Measurements from ENCODE around the gene COL11A2. TPM values are rescaled to one million over a fixed set of nuclear protein-coding genes. Genes with fewer than 3 reads are reported as not detected.
A peak's percentile ranks its signal among the peaks of the same experiment; 100 is the strongest.

The COL11A2 gene
- total RNA-seq (under 1 TPM; 0.15 to 0.75 (median 0.36) TPM), polyA plus RNA-seq (1 to 10 TPM; 2.9 to 3.1 TPM)

GRCh38 chr6:33192105-33192646 is at the start of gene COL11A2:
COL11A2 (minus strand) TSS chr6:33192467; CDS start chr6:33192240, 227 bp downstream.
- FAIRE-seq (no peak), DNase-seq (peak in 1 of 6 donors; percentile 73), ATAC-seq (peak; percentile 9 to 36 (median 14))
- Histone ChIP-seq H3K4me1 (peaks cover 9 to 12% (median 11%) of the 10 kb centered on the region in 3 donors), H3K27me3 (no peaks in the 10 kb centered on the region), H3K36me3 (peaks cover 0 to 25% (median 18%) of the 10 kb centered on the region in 3 donors), H3K27ac (no peak within 1 kb of the TSS), H3K4me3 (peak within 1 kb of the TSS in 2 of 4 donors; percentile 5 to 15), H3K9me3 (no peaks in the 10 kb centered on the region)
- TF ChIP-seq CTCF (IDR thresholded peaks at IDR 0.05) = no peak
- intact Hi-C loops (cut with DNase I) = no loop called here
- 18% methylated on average over 24 to 35 of the region's 35 CpGs for whole genome bisulfite sequencing, 2 donors

- ATAC-seq (no peak), FAIRE-seq (no peak), DNase-seq (no peak)
- Histone ChIP-seq H3K36me3 (no peaks in the 10 kb centered on the region), H3K4me1 (no peaks in the 10 kb centered on the region), H3K4me3 (no peak overlapping the region), H3K9me3 (no peaks in the 10 kb centered on the region), H3K27ac (no peak overlapping the region), H3K27me3 (no peaks in the 10 kb centered on the region)
- 48 to 55% methylated on average over 3 of the region's 3 CpGs for WGBS, 2 donors
- TF ChIP-seq CTCF (IDR thresholded peaks at IDR 0.05) = no peak
- intact Hi-C loops (cut with DNase I) = no loop called here
Measured at GRCh38 chr6:33241968-33242367, 49.7 kb upstream of the COL11A2 start.

- Histone ChIP-seq H3K27ac (no peak overlapping the region), H3K9me3 (no peaks in the 10 kb centered on the region), H3K36me3 (no peaks in the 10 kb centered on the region), H3K4me3 (no peak overlapping the region), H3K4me1 (no peaks in the 10 kb centered on the region), H3K27me3 (no peaks in the 10 kb centered on the region)
- intact Hi-C loops (cut with DNase I) = loop anchor here in 2 of 3 donors (10.0 kb wide), 2 partner anchors 73 to 233 kb away; partner anchors contain the start of gene HLA-DOA (in 1 of the 2)
- no peak for TF ChIP-seq CTCF (IDR thresholded peaks at IDR 0.05)
- no peak for DNase-seq
- 35 to 50% methylated on average over 2 of the region's 2 CpGs for WGBS, 2 donors
- FAIRE-seq = no peak
- ATAC-seq = no peak
Measured at GRCh38 chr6:33237741-33238140, 45.5 kb upstream of the COL11A2 start.

- intact Hi-C loops (cut with DNase I) = loop anchor here in 2 of 3 donors (10.0 kb wide), 2 partner anchors 72 to 232 kb away; partner anchors contain the start of gene HLA-DOA (in 1 of the 2)
- DNase-seq (no peak), ATAC-seq (no peak), FAIRE-seq (no peak)
- Histone ChIP-seq H3K36me3 (no peaks in the 10 kb centered on the region), H3K4me3 (no peak overlapping the region), H3K27ac (no peak overlapping the region), H3K27me3 (no peaks in the 10 kb centered on the region), H3K4me1 (no peaks in the 10 kb centered on the region), H3K9me3 (no peaks in the 10 kb centered on the region)
- no peak for TF ChIP-seq CTCF (IDR thresholded peaks at IDR 0.05)
- WGBS, 2 donors = 77 to 85% methylated on average over 6 of the region's 6 CpGs
Measured at GRCh38 chr6:33236852-33237251, 44.6 kb upstream of the COL11A2 start.

- H3K4me1 ChIP-seq = no peaks in the 10 kb centered on the region
- H3K27me3 ChIP-seq = no peaks in the 10 kb centered on the region
- no peak overlapping the region for H3K4me3 ChIP-seq
- intact Hi-C loops (cut with DNase I) = loop anchor here in 2 of 3 donors (10.0 kb wide), 2 partner anchors 72 to 232 kb away; partner anchors contain the start of gene HLA-DOA (in 1 of the 2)
- no peak for DNase-seq
- no peaks in the 10 kb centered on the region for H3K9me3 ChIP-seq
- FAIRE-seq = no peak
- no peaks in the 10 kb centered on the region for H3K36me3 ChIP-seq
- ATAC-seq = no peak
- no peak overlapping the region for H3K27ac ChIP-seq
- TF ChIP-seq CTCF (IDR thresholded peaks at IDR 0.05) = no peak
Measured at GRCh38 chr6:33236328-33236727, 44.1 kb upstream of the COL11A2 start.
